GM12875 (cell line): ENCODE measurements around the gene ZNF569.
A peak's percentile ranks its signal among the peaks of the same experiment; 100 is the strongest.

ENCODE experiments used
- H3K4me3 ChIP-seq: one replicate; pipeline ENCODE4 v1.5.1; 2011; ENCODE audit warnings: low read depth, low read length, control low read depth
- CTCF ChIP-seq: IDR thresholded peaks from 2 replicates; pipeline ENCODE4 v1.5.1; 2011; ENCODE audit warnings: low read depth, mild to moderate bottlenecking, control low read depth, inconsistent platforms, low read length, moderate library complexity, borderline replicate concordance; ENCODE audit not compliant: insufficient read depth

Gene ZNF569

GRCh38 chr19:37505958-37506386 is 38.7 kb upstream of the ZNF569 start:
- no peak for TF ChIP-seq CTCF
- peak overlapping the region; percentile 66 for H3K4me3 ChIP-seq

DNA sequence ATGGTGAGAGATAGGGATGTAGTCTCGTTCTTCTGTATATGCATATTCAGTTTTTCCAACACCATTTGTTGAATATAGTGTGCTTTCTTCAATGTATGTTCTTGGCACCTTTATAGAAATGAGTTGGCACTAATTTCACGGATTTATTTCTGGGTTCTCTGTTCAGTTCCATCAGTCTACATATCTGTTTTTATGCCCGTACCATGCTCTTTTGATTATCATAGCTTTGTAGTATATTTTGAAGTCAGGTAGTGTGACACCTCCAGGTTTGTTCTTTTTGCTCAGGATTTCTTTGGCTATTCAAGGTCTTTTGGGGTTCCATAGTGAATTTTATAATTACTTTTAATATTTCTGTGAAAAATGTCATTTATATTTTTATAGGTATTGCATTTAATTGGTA is 25.0 kb upstream of the ZNF569 start:
- no peak for TF ChIP-seq CTCF

GRCh38 chr19:37484406-37485168 is 17.3 kb upstream of the ZNF569 start:
- TF ChIP-seq CTCF: no peak
- H3K4me3 ChIP-seq: no peak overlapping the region

More for the DNA sequence above, 25.0 kb upstream of the ZNF569 start:
- H3K4me3 ChIP-seq: no peak overlapping the region

DNA sequence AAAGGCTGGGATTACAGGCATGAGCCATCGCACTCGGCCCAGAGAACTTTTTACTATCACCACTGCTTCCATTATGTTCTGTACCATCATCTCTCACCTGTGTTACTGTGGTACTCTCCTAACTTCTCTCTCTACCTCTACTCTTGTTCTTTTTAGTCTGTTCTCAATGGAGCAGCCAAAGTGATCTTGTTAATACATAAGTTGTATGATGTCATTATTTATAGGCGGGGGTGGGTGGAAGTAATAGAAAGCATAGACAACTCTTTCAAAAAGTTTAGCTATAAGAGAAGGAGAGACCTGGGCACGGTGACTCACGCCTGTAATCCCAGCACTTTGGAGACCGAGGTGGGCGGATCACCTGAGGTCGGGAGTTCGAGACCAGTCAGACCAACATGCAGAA is 4.9 kb upstream of the ZNF569 start:
- H3K4me3 ChIP-seq: no peak overlapping the region
- no peak for TF ChIP-seq CTCF

GRCh38 chr19:37470216-37470615 is 3.0 kb upstream of the ZNF569 start:
- H3K4me3 ChIP-seq: no peak overlapping the region
- no peak for TF ChIP-seq CTCF

DNA sequence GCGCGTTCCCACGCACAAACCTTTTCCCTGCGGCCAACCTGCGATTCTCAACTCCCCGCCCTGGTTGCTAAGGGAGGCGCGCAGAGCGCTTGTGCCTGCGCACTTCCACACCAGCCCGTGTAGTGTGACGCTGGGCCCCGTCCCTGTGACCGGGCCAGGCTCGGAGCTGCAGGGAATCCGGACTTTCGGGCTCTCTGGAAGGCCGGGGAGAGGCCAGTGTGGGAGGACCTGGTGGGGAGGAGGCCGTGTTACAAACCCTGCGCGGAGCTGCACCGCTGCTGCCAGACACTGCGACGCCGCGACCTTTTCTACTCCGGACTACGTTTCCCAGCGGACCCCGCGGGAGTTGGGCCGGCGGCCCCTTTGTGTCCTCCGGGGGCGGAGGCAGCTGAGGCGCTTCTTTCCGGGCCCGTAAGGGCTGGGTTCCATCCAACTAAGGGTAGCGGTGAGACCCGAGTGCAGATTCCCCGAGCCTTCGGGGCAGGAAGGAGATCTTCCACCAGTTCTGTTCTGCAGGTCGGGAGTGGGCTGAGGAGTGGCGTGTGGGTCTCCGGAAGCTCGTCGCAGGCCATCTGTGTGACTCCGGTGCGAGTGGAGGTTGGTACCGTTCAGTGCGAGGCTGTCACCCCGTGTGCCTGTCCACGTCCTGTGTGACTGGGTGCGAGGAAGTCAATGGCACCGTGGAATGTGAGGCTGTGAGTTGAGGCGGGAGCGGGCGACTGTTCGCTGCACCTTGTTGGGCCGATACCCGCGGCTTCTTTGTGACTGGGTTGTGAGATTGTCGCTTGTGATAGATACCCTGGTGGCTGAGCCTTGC is 1.9 kb upstream of the ZNF569 start, which contains the start of gene ZNF570:
TSS of gene ZNF570 (plus strand) at position 396 of the 817 bp plus-strand sequence. CDS start 999 bp downstream, outside the sequence.
- TF ChIP-seq CTCF: no peak
- H3K4me3 ChIP-seq: peak within 1 kb of the TSS; percentile 58

- no peak for TF ChIP-seq CTCF
Observed at GRCh38 chr19:37467608-37468090, 405 bp upstream of the ZNF569 start.

More at GRCh38 chr19:37467608-37468090, 405 bp upstream of the ZNF569 start:
- peak overlapping the region; percentile 73 for H3K4me3 ChIP-seq
